ENCODE results near the gene VDAC1.
"Not testable (repeated sequence)": the region's sequence is repeated elsewhere in the genome, so short reads cannot be mapped to it uniquely, and the experiment has no call there.

Gene VDAC1

DNA sequence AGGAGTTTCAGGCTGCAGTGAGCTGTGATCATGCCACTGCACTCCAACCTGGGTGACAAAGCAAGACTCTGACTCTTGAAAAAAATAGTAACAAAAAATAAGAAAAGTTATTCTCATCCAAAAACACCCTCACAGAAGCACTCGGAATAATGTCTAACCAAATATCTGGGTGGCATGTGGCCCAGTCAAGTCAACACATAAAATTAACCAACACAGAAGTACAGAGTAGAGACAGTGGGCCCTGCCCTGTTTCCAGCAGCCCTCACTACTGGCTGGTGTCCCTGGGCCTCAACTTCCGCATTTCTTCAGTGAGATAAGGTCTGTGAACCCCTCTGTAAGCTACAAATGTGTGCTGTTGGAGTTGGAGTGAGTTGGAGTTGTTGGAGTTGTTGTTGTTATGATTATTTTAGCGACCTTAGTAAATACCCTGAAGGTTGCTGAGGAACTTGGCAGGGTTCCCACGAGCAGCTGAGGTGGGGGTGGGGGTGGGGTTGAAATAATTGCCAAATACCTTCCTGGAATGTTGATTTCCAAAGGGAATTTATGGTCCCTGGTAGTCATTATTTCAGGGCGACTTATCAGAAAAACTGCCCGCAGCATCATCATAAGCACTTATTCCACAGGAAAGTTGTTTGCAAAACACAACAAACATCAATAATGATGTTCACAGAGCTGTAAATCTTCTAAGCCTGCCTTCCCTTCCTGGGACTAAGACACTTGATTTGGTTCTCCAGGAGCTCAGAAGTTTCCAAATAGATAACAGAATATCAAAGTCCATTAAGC, 66.5 kb downstream of the VDAC1 start:
- Histone ChIP-seq H3K36me3 (no peaks in the 10 kb centered on the region), H3K27me3 (ENCODE audit: insufficient read depth, low read depth, severe bottlenecking) (no peaks in the 10 kb centered on the region), H3K9me3 (ENCODE audit: severe bottlenecking) (no peaks in the 10 kb centered on the region), H3K27ac (no peak overlapping the region), H3K4me3 (ENCODE audit: low read depth, low read length) (no peak overlapping the region)
- DNase-seq, result no peak
- TF ChIP-seq, protein P1, sequence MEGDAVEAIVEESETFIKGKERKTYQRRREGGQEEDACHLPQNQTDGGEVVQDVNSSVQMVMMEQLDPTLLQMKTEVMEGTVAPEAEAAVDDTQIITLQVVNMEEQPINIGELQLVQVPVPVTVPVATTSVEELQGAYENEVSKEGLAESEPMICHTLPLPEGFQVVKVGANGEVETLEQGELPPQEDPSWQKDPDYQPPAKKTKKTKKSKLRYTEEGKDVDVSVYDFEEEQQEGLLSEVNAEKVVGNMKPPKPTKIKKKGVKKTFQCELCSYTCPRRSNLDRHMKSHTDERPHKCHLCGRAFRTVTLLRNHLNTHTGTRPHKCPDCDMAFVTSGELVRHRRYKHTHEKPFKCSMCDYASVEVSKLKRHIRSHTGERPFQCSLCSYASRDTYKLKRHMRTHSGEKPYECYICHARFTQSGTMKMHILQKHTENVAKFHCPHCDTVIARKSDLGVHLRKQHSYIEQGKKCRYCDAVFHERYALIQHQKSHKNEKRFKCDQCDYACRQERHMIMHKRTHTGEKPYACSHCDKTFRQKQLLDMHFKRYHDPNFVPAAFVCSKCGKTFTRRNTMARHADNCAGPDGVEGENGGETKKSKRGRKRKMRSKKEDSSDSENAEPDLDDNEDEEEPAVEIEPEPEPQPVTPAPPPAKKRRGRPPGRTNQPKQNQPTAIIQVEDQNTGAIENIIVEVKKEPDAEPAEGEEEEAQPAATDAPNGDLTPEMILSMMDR (IDR thresholded peaks at IDR 0.05; ENCODE audit: low read depth, low read length), result no peak

DNA sequence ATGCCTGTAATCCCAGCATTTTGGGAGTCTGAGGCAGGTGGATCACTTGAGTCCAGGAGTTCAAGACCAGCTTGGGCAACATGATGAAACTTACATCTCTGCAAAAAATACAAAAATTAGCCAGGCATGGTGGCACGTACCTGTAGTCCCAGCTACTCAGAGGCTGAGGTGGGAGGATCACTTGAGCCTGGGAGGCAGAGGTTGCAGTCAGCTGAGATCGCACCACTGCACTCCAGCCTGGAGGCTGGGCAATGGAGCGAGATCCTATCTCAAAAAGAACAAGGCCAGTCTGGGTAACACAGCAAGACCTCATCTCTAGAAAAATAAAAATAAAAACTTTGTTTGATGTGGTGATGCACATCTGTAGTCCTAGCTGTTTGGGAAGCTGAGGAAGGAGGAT, 67.1 kb downstream of the VDAC1 start:
- not testable (repeated sequence) for H3K36me3 ChIP-seq; H3K27me3 ChIP-seq (ENCODE audit: insufficient read depth, low read depth, severe bottlenecking); DNase-seq; H3K27ac ChIP-seq; H3K4me3 ChIP-seq (ENCODE audit: low read depth, low read length); H3K9me3 ChIP-seq (ENCODE audit: severe bottlenecking)

DNA sequence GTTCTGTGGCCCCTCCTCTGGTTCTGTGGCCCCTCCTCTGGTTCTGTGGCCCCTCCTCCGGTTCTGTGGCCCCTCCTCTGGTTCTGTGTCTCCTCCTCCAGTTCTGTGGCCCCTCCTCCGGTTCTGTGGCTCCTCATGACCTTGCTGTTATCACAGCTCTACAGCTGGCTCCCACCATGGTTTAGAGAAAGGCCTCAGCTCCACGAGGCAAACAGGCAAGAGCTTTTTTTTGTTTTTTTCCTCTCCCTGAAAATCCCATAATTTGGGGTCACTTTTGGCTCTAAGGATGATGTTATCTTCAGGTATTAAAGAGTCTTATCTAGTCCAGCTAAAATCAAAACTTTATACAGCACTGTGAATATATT, 68.1 kb downstream of the VDAC1 start:
- TF ChIP-seq, protein P1 (IDR thresholded peaks at IDR 0.05; ENCODE audit: low read depth, low read length), result no peak
- no peak overlapping the region for H3K4me3 ChIP-seq (ENCODE audit: low read depth, low read length)
- no peak for DNase-seq
- H3K9me3 ChIP-seq (ENCODE audit: severe bottlenecking), result no peaks in the 10 kb centered on the region
- H3K27ac ChIP-seq, result no peak overlapping the region
- no peaks in the 10 kb centered on the region for H3K36me3 ChIP-seq
- no peaks in the 10 kb centered on the region for H3K27me3 ChIP-seq (ENCODE audit: insufficient read depth, low read depth, severe bottlenecking)

DNA sequence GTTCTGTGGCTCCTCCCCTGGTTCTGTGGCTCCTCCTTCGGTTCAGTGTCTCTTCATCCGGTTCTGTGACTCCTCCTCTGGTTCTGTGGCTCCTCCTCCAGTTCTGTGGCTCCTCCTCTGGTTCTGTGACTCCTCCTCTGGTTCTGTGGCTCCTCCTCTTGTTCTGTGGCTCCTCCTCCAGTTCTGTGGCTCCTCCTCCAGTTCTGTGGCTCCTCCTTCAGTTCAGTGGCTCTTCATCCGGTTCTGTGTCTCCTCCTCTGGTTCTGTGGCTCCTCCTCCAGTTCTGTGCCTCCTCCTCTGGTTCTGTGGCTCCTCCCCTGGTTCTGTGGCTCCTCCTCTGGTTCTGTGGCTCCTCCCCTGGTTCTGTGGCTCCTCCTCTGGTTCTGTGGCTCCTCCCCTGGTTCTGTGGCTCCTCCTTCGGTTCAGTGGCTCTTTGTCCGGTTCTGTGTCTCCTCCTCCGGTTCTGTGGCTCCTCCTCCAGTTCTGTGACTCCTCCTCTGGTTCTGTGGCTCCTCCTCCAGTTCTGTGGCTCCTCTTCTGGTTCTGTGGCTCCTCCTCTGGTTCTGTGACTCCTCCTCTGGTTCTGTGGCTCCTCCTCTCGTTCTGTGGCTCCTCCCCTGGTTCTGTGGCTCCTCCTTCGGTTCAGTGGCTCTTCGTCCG, 68.7 kb downstream of the VDAC1 start:
- not testable (repeated sequence) for H3K36me3 ChIP-seq; H3K9me3 ChIP-seq (ENCODE audit: severe bottlenecking); H3K27me3 ChIP-seq (ENCODE audit: insufficient read depth, low read depth, severe bottlenecking); H3K4me3 ChIP-seq (ENCODE audit: low read depth, low read length); H3K27ac ChIP-seq; DNase-seq

DNA sequence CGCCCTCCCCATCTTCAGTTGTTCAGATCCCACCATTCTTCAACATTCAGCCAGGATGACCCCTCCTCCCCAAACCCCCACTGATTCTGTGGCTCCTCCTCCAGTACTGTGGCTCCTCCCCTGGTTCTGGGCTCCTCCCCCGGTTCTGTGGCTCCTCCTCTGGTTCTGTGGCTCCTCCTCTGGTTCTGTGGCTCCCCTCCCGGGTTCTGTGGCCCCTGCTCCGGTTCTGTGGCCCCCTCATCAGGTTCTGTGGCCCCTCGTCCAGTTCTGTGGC, 69.2 kb downstream of the VDAC1 start:
- H3K9me3 ChIP-seq (ENCODE audit: severe bottlenecking), result no peaks in the 10 kb centered on the region
- H3K27ac ChIP-seq, result no peak overlapping the region
- no peaks in the 10 kb centered on the region for H3K36me3 ChIP-seq
- TF ChIP-seq, protein P1 (IDR thresholded peaks at IDR 0.05; ENCODE audit: low read depth, low read length), result no peak
- H3K4me3 ChIP-seq (ENCODE audit: low read depth, low read length), result no peak overlapping the region
- H3K27me3 ChIP-seq (ENCODE audit: insufficient read depth, low read depth, severe bottlenecking), result no peaks in the 10 kb centered on the region
- DNase-seq, result no peak

DNA sequence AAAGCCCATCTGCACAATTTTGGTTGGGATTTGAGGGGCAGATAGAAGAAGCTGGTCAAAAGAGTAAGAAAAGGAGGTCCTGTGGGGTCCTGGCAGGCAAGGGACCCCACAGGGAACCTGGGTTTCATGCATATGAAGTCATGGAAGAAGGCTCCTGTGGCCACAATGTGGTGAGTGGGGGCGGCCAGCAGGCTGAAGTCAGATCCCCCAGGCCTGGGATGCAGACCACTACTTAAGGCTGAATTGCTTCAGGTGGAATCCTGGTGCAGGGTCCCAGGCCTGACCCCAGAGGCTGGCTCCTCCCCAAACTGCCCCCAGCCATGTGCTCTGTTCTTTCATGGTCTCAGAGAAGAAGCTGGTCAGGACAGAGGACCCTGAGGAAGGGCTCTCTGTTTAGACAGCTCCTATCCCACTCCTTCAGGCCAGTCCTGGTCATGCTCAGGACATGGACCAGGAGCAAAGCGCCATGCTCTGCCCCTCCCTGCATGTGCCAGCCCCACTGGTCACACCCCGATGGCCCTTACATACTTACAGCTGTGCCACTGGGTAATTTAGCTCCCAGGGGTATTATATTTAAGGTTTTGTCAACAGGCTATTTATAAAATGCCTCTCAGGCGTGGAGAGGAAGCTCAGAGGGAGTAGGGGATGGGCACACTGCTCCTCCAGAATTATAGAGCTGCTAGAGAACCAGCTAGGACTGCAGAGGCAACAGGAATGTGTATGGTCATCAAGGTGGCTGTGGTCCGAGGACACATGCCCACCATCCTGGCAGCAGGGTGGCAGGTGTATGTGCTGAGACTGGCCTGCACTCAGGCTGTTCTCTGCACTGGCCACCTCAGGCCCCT, 69.7 kb downstream of the VDAC1 start:
- TF ChIP-seq, protein P1 (IDR thresholded peaks at IDR 0.05; ENCODE audit: low read depth, low read length), result no peak
- H3K27ac ChIP-seq, result no peak overlapping the region
- DNase-seq, result no peak

More for the DNA sequence above, 69.7 kb downstream of the VDAC1 start:
- Histone ChIP-seq H3K27me3 (ENCODE audit: insufficient read depth, low read depth, severe bottlenecking) (no peaks in the 10 kb centered on the region), H3K4me3 (ENCODE audit: low read depth, low read length) (no peak overlapping the region), H3K36me3 (no peaks in the 10 kb centered on the region), H3K9me3 (ENCODE audit: severe bottlenecking) (no peaks in the 10 kb centered on the region)

Data from WERI-Rb-1 (cell line).